Activated T-cell treated with anti-CD3 and anti-CD28 coated beads, Interleukin-2, amount 50 U/mL, for 72 hours (primary cell): ENCODE measurements around the gene WDR81. TPM values are rescaled to one million over a fixed set of nuclear protein-coding genes. Genes with fewer than 3 reads are reported as not detected.
"Not testable (repeated sequence)": the region's sequence is repeated elsewhere in the genome, so short reads cannot be mapped to it uniquely, and the experiment has no call there.

Experiments used
- ATAC-seq, 2 donors: fragments of 150-1000 bp; cut with Tn5 transposase; replicated peaks in 1 of 2; 2 replicates each; pipeline ENCODE4 v1.10.0; 2021; ENCODE audit warnings: moderate library complexity in 2 of 2, mild to moderate bottlenecking in 1 of 2
- DNase-seq, 2 donors: peaks; one replicate each; pipeline ENCODE4 v3.0.0; 2021 to 2022; ENCODE audit warnings: mixed read lengths in 1 of 2
- H3K27ac Mint-ChIP-seq: one replicate; pipeline ENCODE4 v1.8.0; 2022; ENCODE audit warnings: mild to moderate bottlenecking, moderate library complexity, mixed read lengths
- H3K27me3 Mint-ChIP-seq: one replicate; pipeline ENCODE4 v1.8.0; 2022; ENCODE audit warnings: low read depth, mixed read lengths
- H3K36me3 Mint-ChIP-seq, 2 donors: one replicate each; pipeline ENCODE4 v1.8.0; 2022; ENCODE audit warnings: mixed read lengths in 2 of 2, mild to moderate bottlenecking in 1 of 2; ENCODE audit not compliant: insufficient read depth in 2 of 2
- H3K4me1 Mint-ChIP-seq: one replicate; pipeline ENCODE4 v1.8.0; 2022; ENCODE audit warnings: low read depth, mixed read lengths
- H3K4me3 Mint-ChIP-seq, 2 donors: one replicate each; pipeline ENCODE4 v1.8.0; 2022; ENCODE audit warnings: mild to moderate bottlenecking in 2 of 2, mixed read lengths in 2 of 2, moderate library complexity in 2 of 2
- H3K9me3 Mint-ChIP-seq, 2 donors: one replicate each; pipeline ENCODE4 v1.8.0; 2022; ENCODE audit warnings: mixed read lengths in 2 of 2
- total RNA-seq, 2 donors: library from RNA; stranded (reverse); gene quantifications; one replicate each; pipeline ENCODE4 v1.2.3, GENCODE V29; 2022

The WDR81 gene
- total RNA-seq, 2 donors from 2014 or later, result 9.4 to 11.2 TPM

DNA sequence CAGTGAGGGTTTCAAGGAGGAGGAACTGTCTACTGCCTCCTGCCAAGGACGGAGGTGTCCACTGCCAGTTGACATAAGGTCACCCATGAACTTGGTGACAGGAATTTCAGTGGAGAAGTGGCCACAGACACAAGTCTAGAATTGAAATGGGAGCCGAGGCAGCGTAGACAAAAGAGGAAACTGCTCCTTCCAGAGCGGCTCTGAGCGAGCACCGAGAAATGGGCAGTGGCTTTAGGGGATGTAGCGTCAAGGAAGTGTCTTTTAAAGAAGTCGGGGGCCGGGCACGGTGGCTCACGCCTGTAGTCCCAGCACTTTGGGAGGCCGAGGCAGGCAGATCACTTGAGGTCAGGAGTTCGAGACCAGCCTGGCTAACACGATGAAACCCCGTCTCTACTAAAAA, 34.3 kb downstream of the WDR81 start:
- Mint-ChIP-seq H3K27ac (no peak overlapping the region), H3K4me3 (no peak overlapping the region), H3K36me3 (no peaks in the 10 kb centered on the region), H3K4me1 (peaks cover 21% of the 10 kb centered on the region), H3K27me3 (no peaks in the 10 kb centered on the region), H3K9me3 (no peaks in the 10 kb centered on the region)
- ATAC-seq (no peak), DNase-seq (no peak)

- DNase-seq, result no peak
- no peak overlapping the region for H3K4me3 Mint-ChIP-seq
- no peak for ATAC-seq
- H3K9me3 Mint-ChIP-seq, result no peaks in the 10 kb centered on the region
- H3K27me3 Mint-ChIP-seq, result no peaks in the 10 kb centered on the region
- H3K27ac Mint-ChIP-seq, result no peak overlapping the region
- H3K36me3 Mint-ChIP-seq, result no peaks in the 10 kb centered on the region
- H3K4me1 Mint-ChIP-seq, result peaks cover 29% of the 10 kb centered on the region
These were observed 35.0 kb downstream of the WDR81 start for GRCh38 chr17:1759529-1759928.

DNA sequence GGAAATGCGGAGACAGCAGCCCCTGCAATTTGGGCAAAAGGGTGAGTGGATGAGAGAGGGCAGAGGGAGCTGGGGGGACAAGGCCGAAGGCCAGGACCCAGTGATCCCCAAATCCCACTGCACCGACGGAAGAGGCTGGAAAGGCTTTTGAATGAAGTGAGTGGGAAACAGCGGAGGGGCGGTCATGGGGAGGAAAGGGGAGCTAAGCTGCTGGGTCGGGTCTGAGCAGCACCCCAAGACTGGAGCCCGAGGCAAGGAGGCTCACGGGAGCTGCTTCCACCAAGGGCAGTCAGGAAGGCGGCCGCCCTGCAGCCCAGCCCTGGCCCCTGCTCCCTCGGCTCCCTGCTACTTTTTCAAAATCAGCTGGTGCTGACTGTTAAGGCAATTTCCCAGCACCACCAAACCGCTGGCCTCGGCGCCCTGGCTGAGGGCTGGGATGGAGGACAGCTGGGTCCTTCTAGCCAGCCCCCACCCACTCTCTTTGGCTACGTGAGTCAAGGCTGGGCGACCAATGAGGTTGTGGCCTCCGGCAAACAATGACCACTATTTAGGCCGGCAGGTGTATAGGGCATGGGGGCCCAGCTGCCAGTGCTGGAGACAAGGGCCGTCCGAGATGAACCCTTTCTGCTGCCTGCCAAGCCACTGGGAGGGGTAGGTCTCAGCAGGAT, 37.9 kb downstream of the WDR81 start:
- no peaks in the 10 kb centered on the region for H3K27me3 Mint-ChIP-seq
- no peaks in the 10 kb centered on the region for H3K9me3 Mint-ChIP-seq
- peaks cover 30% of the 10 kb centered on the region for H3K4me1 Mint-ChIP-seq
- ATAC-seq (peak in 1 of 2 donors; percentile 3), DNase-seq (no peak)
- no peak overlapping the region for H3K4me3 Mint-ChIP-seq
- H3K27ac Mint-ChIP-seq, result no peak overlapping the region
- H3K36me3 Mint-ChIP-seq, result no peaks in the 10 kb centered on the region

GRCh38 chr17:1762901-1763898, 38.7 kb downstream of the WDR81 start:
- H3K27me3 Mint-ChIP-seq, result no peaks in the 10 kb centered on the region
- peak; percentile 31 to 42 for ATAC-seq
- peak overlapping the region in 1 of 2 donors; percentile 45 for H3K4me3 Mint-ChIP-seq
- no peak overlapping the region for H3K27ac Mint-ChIP-seq
- no peaks in the 10 kb centered on the region for H3K9me3 Mint-ChIP-seq
- no peaks in the 10 kb centered on the region for H3K36me3 Mint-ChIP-seq
- H3K4me1 Mint-ChIP-seq, result peaks cover 34% of the 10 kb centered on the region
- DNase-seq, result no peak

GRCh38 chr17:1764284-1764683, 39.8 kb downstream of the WDR81 start:
- Mint-ChIP-seq H3K4me3 (peak overlapping the region; percentile 21 to 45), H3K27me3 (no peaks in the 10 kb centered on the region), H3K9me3 (no peaks in the 10 kb centered on the region), H3K4me1 (peaks cover 36% of the 10 kb centered on the region), H3K36me3 (no peaks in the 10 kb centered on the region), H3K27ac (peak overlapping the region; percentile 20)
- peak; percentile 36 to 37 for DNase-seq
- ATAC-seq, result peak; percentile 61 to 68

GRCh38 chr17:1764705-1765104, 40.2 kb downstream of the WDR81 start:
- not testable (repeated sequence) for H3K9me3 Mint-ChIP-seq, ATAC-seq, H3K27me3 Mint-ChIP-seq, DNase-seq, H3K27ac Mint-ChIP-seq, H3K36me3 Mint-ChIP-seq
- Mint-ChIP-seq H3K4me3 (peak overlapping the region; percentile 21 to 45), H3K4me1 (peaks cover 40% of the 10 kb centered on the region)

DNA sequence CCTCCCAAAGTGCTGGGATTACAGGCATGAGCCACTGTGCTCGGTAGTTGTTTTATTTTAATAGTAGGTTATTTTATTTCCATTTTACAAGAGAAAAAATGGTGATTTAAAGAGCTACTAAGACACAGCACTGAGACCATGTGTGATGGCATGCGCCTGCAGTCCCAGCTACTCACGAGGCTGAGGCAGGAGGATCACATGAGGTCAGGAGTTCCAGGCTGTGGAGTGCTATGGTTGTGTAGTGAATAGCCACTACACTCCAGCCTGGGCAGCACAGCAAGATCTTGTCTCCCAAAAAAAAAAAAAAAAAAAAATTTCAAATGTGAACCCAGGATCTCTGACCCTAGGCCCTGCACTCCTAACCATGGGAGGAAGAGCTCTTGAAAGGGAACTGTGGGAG, 41.1 kb downstream of the WDR81 start:
- peaks cover 45% of the 10 kb centered on the region for H3K4me1 Mint-ChIP-seq
- no peaks in the 10 kb centered on the region for H3K36me3 Mint-ChIP-seq
- H3K9me3 Mint-ChIP-seq, result no peaks in the 10 kb centered on the region
- H3K27me3 Mint-ChIP-seq, result no peaks in the 10 kb centered on the region
- ATAC-seq, result no peak
- no peak overlapping the region for H3K4me3 Mint-ChIP-seq
- H3K27ac Mint-ChIP-seq, result no peak overlapping the region
- no peak for DNase-seq

- Mint-ChIP-seq H3K27ac (no peak overlapping the region), H3K36me3 (no peaks in the 10 kb centered on the region), H3K4me1 (peaks cover 43% of the 10 kb centered on the region), H3K27me3 (no peaks in the 10 kb centered on the region), H3K4me3 (no peak overlapping the region), H3K9me3 (no peaks in the 10 kb centered on the region)
- no peak for DNase-seq
- ATAC-seq, result no peak
These were observed 42.1 kb downstream of the WDR81 start for GRCh38 chr17:1766382-1767135.

DNA sequence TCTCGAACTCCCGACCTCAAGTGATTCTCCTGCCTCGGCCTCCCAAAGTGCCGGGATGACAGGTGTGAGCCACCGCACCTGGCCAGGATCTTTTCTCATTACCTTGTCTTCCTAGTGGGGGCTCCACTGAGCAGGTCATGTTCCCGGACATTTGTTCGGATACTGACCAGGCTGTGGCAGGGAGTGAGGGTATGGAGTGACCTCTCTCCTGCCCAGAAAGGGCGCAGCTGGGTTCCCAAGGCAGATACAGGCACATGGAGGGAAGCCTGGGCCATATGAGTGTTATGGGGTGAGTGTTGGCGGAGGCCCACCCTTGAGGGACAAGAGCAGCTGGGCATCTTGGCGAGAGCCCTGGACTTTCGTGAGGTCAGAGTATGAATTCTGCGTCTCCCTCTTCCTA, 42.9 kb downstream of the WDR81 start:
- Mint-ChIP-seq H3K4me3 (no peak overlapping the region), H3K4me1 (peaks cover 35% of the 10 kb centered on the region), H3K27ac (no peak overlapping the region), H3K36me3 (no peaks in the 10 kb centered on the region), H3K9me3 (no peaks in the 10 kb centered on the region), H3K27me3 (no peaks in the 10 kb centered on the region)
- ATAC-seq (no peak), DNase-seq (no peak)

GRCh38 chr17:1769822-1770477, 45.4 kb downstream of the WDR81 start:
- H3K4me3 Mint-ChIP-seq, result peak overlapping the region; percentile 7 to 52
- peaks cover 15% of the 10 kb centered on the region for H3K4me1 Mint-ChIP-seq
- no peaks in the 10 kb centered on the region for H3K9me3 Mint-ChIP-seq
- H3K27ac Mint-ChIP-seq, result no peak overlapping the region
- ATAC-seq (peak; percentile 45 to 47), DNase-seq (peak in 1 of 2 donors; percentile 13)
- H3K36me3 Mint-ChIP-seq, result no peaks in the 10 kb centered on the region
- no peaks in the 10 kb centered on the region for H3K27me3 Mint-ChIP-seq

DNA sequence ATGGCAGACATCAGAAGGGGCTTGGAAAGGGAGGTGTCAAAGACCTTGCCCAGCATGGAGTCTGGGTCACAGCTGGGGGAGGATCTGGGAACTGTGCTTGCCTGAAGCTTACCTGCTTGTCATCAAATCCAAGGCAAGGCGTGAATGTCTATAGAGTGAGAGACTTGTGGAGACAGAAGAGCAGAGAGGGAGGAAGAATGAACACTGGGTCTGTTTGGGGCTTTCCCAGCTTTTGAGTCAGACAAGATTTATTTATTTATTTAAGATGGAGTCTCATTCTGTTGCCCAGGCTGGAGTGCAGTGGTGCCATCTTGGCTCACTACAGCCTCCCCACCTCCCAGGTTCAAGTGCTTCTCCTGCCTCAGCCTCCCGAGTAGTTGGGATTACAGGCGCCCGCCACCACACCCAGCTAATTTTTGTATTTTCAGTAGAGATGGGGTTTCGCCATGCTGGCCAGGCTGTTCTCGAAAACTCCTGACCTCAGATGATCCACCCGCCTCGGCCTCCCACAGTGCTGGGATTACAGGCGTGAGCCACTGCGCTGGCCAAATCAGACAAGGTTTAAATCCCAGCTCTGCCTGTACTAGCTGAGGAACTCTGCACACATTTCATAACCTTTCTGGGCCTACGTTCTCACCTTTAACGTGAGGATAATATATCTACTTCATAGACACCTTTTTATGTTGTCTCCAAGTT, 48.6 kb downstream of the WDR81 start:
- ATAC-seq, result peak in 1 of 2 donors; percentile 35
- not testable (repeated sequence) for H3K9me3 Mint-ChIP-seq, H3K27ac Mint-ChIP-seq, DNase-seq, H3K36me3 Mint-ChIP-seq, H3K27me3 Mint-ChIP-seq, H3K4me3 Mint-ChIP-seq
- peaks cover 11% of the 10 kb centered on the region for H3K4me1 Mint-ChIP-seq

DNA sequence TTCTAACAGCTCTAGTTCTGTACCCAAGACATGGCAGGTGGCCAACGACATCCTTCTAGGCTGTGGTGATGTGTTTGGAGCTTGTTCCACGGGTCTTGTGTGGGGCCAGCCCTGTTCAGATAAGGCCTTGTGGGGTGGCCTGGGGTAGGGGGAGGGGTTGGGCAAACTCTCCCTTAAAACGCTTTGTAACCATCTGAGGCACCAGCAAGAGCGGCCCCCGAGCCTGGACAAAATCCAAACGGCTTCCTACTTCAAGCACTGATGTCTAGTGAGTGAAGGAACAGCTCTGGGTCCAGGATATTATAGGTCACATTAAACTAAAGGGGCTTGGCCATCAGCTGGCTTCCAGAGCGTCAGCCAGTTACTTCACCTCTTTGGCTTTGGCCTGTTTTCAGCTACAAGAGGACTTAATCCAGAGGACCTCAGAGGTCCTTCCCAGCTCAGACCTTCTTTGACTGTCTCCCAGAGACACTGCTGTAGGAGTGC, 49.2 kb downstream of the WDR81 start:
- Mint-ChIP-seq H3K27ac (no peak overlapping the region), H3K36me3 (no peaks in the 10 kb centered on the region), H3K4me1 (peaks cover 11% of the 10 kb centered on the region), H3K27me3 (no peaks in the 10 kb centered on the region), H3K9me3 (no peaks in the 10 kb centered on the region), H3K4me3 (no peak overlapping the region)
- DNase-seq (no peak), ATAC-seq (no peak)
